ENCODE data around the gene KDM3A. TPM values are rescaled to one million over a fixed set of nuclear protein-coding genes. Genes with fewer than 3 reads are reported as not detected.

KDM3A gene
- total and polyA plus RNA-seq, 2 experiments from 2014 or later, result 8.9 to 21.8 TPM

- no peak for TF ChIP-seq ETS1 (IDR thresholded peaks at IDR 0.05)
- no peak for TF ChIP-seq CREB1 (CRISPR knock-in tag; IDR thresholded peaks at IDR 0.05; ENCODE audit: low read depth)
- no peak for TF ChIP-seq REST (IDR thresholded peaks at IDR 0.05; ENCODE audit: unreplicated experiment)
- no peak for TF ChIP-seq POLR2AphosphoS5 (IDR thresholded peaks at IDR 0.05; ENCODE audit: low read depth)
- no peak for TF ChIP-seq ZNF331 (CRISPR knock-in tag; IDR thresholded peaks at IDR 0.05; ENCODE audit: low read depth)
These were observed 27.7 kb upstream of the KDM3A start (continued) for GRCh38 chr2:86413296-86414094.

GRCh38 chr2:86414996-86415395 lies 26.2 kb upstream of the KDM3A start:
- peaks cover 7% of the 10 kb centered on the region; the same call in 2 of the 3 replicates for H3K9me3 Mint-ChIP-seq
- no peak overlapping the region for H3K4me3 Mint-ChIP-seq
- Histone ChIP-seq H3K36me3 (ENCODE audit: insufficient read depth) (no peaks in the 10 kb centered on the region), H2AFZ (no peak overlapping the region), H3K4me3 (no peak overlapping the region), H3F3A (replicated peaks; ENCODE audit: low read depth) (no peaks in the 10 kb centered on the region), H4K20me1 (replicated peaks; ENCODE audit: insufficient read depth) (no peaks in the 10 kb centered on the region), H3K27me3 (ENCODE audit: insufficient read depth) (no peaks in the 10 kb centered on the region), H3K4me1 (ENCODE audit: insufficient read depth) (no peaks in the 10 kb centered on the region), H3K4me2 (no peak overlapping the region), H3K9me2 (ENCODE audit: insufficient read depth) (peaks cover 9% of the 10 kb centered on the region; the same call in 1 of the 2 replicates), H3K27ac (ENCODE audit: low read depth) (no peak overlapping the region), H3K79me2 (replicated peaks; ENCODE audit: insufficient read depth) (no peaks in the 10 kb centered on the region)
- H3K27me3 Mint-ChIP-seq (ENCODE audit: insufficient read depth, low read depth, poor library complexity), result peaks cover 2% of the 10 kb centered on the region
- no peak for DNase-seq (ENCODE audit: low spot score)
- no peak for ATAC-seq
- H3K27ac Mint-ChIP-seq, result no peak overlapping the region
- H3K4me1 Mint-ChIP-seq, result peaks cover 6% of the 10 kb centered on the region
- no peaks in the 10 kb centered on the region for H3K36me3 Mint-ChIP-seq (ENCODE audit: low read depth)
- no peak for TF ChIP-seq STAT1 (IDR thresholded peaks at IDR 0.05; ENCODE audit: unreplicated experiment)
- no peak for TF ChIP-seq JUNB (IDR thresholded peaks at IDR 0.05; ENCODE audit: unreplicated experiment)
- TF ChIP-seq EZH2 (IDR thresholded peaks at IDR 0.05; ENCODE audit: low read depth, unreplicated experiment), result no peak
- no peak for TF ChIP-seq CREB1 (CRISPR knock-in tag; IDR thresholded peaks at IDR 0.05; ENCODE audit: low read depth)
- no peak for TF ChIP-seq REST (IDR thresholded peaks at IDR 0.05; ENCODE audit: unreplicated experiment)
- TF ChIP-seq ZNF114 (CRISPR knock-in tag; IDR thresholded peaks at IDR 0.05), result no peak
- no peak for TF ChIP-seq NANOG (IDR thresholded peaks at IDR 0.05; ENCODE audit: borderline replicate concordance)
- TF ChIP-seq POLR2AphosphoS5 (IDR thresholded peaks at IDR 0.05; ENCODE audit: low read depth), result no peak
- no peak for TF ChIP-seq ETS1 (IDR thresholded peaks at IDR 0.05)
- no peak for TF ChIP-seq CTCF (conservative IDR thresholded peaks at IDR 0.05; ENCODE audit: low read depth in 2 of 2)
- TF ChIP-seq EZH2phosphoT487 (IDR thresholded peaks at IDR 0.05; ENCODE audit: unreplicated experiment), result no peak
